OCI-LY1 (cell line): Measurements from ENCODE around the gene NPIPB4.
"Not testable (repeated sequence)": the region's sequence is repeated elsewhere in the genome, so short reads cannot be mapped to it uniquely, and the experiment has no call there.

Experiments used
- CTCF ChIP-seq: fragments of 200-600 bp; sonication (generic), shearing (Covaris generic); IDR thresholded peaks from 2 replicates; pipeline ENCODE4 v1.5.1; 2017; ENCODE audit warnings: mild to moderate bottlenecking, antibody characterized with exemption, low read length, moderate library complexity, mixed read lengths
- EZH2 ChIP-seq: fragments of 200-600 bp; sonication (generic), shearing (Covaris generic); IDR thresholded peaks from 2 replicates; pipeline ENCODE4 v1.8.0; 2017; ENCODE audit warnings: borderline replicate concordance, mixed run types, mild to moderate bottlenecking, antibody characterized with exemption, low read length, moderate library complexity, mixed read lengths

DNA sequence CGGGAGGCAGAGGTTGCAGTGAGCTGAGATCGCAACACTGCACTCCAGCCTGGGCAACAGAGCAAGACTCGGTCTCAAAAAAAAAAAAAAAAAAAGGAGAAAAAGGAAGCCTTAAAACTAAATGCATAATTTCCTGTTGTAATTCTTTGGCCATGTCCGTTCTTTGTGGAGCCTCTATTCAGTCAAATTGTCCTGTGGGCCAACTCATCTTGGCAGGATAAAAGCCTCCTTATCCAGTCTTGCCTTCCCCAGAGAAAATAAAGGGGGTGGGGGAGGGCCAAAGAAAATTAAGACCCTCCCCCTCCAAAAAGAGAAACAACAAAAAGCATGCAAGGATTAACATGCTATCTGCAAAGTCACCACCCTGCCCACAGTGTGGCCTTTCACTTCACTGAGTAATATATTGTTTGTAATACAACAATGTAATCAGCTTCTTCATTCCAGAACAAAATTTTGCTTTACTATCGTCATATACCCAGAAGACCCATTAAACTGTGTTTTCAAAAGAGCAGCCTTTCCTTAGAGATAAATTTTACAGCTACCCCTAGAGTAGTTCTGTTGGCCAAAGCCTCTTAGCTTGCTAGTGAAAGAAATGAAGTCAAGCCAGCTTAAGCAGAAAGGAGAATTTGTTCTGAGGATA, 31.4 kb downstream of the NPIPB4 start:
- not testable (repeated sequence) for TF ChIP-seq CTCF, EZH2
